GM12878 (cell line): Measurements from ENCODE around the gene PLEKHA6. TPM values are rescaled to one million over a fixed set of nuclear protein-coding genes. Genes with fewer than 3 reads are reported as not detected.

Source experiments
- ATAC-seq: fragments of 200-7000 bp; cut with Tn5 transposase; 3 replicates; pipeline ENCODE4 v1.9.1; 2020; ENCODE audit warnings: mild to moderate bottlenecking, moderate library complexity
- BruUV-seq: library from RNA; stranded (reverse); fragments of 400-500 nt; replicated peaks from 2 replicates; lab custom pipeline; 2021; lab: Mats Ljungman, UMichigan
- CTCF ChIA-PET: fragments of 300-600 bp; sonication (Branson Sonifier 250); formaldehyde crosslinking; extraction: SDS; loops from one replicate; lab custom pipeline; 2021; ENCODE audit warnings: inconsistent platforms; lab: Yijun Ruan, JAX
- POLR2A ChIA-PET: fragments of 350-600 bp; formaldehyde crosslinking; extraction: SDS; loops from one replicate; lab custom pipeline; 2021; ENCODE audit warnings: inconsistent platforms; lab: Charles Lee
- RAD21 ChIA-PET: fragments of 300-600 bp; sonication (Branson Sonifier 250); formaldehyde crosslinking; loops from one replicate; lab custom pipeline; 2023; ENCODE audit warnings: antibody characterized with exemption; ENCODE audit not compliant: unreplicated experiment; lab: Charles Lee
- SMC1A ChIA-PET: fragments of 300-600 bp; sonication (Branson Sonifier 250); formaldehyde crosslinking; loops from one replicate; lab custom pipeline; 2023; ENCODE audit not compliant: unreplicated experiment, uncharacterized antibody; lab: Charles Lee
- DNase-seq: peaks from one replicate; pipeline ENCODE4 v3.0.0-alpha.2; 2011; ENCODE audit warnings: low read depth, low spot score
- FAIRE-seq: peaks from 3 replicates; lab custom pipeline; 2011; peaks lifted over from hg19 to GRCh38; lab: Jason Lieb, UNC
- H2AFZ ChIP-seq: 2 replicates; pipeline ENCODE4 v1.6.0; 2011; ENCODE audit warnings: low read depth, low read length, control low read depth; ENCODE audit not compliant: control insufficient read depth
- H3K27ac ChIP-seq: 2 replicates; pipeline ENCODE4 v1.5.1; 2011; ENCODE audit warnings: control low read depth; ENCODE audit not compliant: control insufficient read depth, insufficient read depth
- H3K27me3 ChIP-seq, 2 experiments: replicated peaks in 1 of 2; 2 replicates each; pipeline versions ENCODE4 v1.6.0 to v1.6.1; 2011; ENCODE audit warnings: low read length in 1 of 2; ENCODE audit not compliant: control insufficient read depth in 2 of 2, insufficient read depth in 2 of 2
- H3K36me3 ChIP-seq, 2 experiments: 2 replicates each; pipeline ENCODE4 v1.5.1; 2011; ENCODE audit warnings: low read length in 1 of 2; ENCODE audit not compliant: control insufficient read depth in 2 of 2, insufficient read depth in 2 of 2
- H3K4me1 ChIP-seq: 2 replicates; pipeline ENCODE4 v1.6.1; 2011; ENCODE audit warnings: mild to moderate bottlenecking, low read length, moderate library complexity, mixed read lengths; ENCODE audit not compliant: control insufficient read depth, insufficient read depth
- H3K4me2 ChIP-seq: 2 replicates; pipeline ENCODE4 v1.6.0; 2011; ENCODE audit warnings: control low read depth; ENCODE audit not compliant: control insufficient read depth, insufficient read depth
- H3K4me3 ChIP-seq: fragments of 200-600 bp; sonication (generic); 2 replicates; pipeline ENCODE4 v1.5.1; 2016
- H3K79me2 ChIP-seq: 2 replicates; pipeline ENCODE4 v1.6.0; 2011; ENCODE audit warnings: low read length; ENCODE audit not compliant: control insufficient read depth, insufficient read depth
- H3K9ac ChIP-seq: 2 replicates; pipeline ENCODE4 v1.8.0; 2011; ENCODE audit warnings: low read length, control low read depth, mixed read lengths; ENCODE audit not compliant: control insufficient read depth, insufficient read depth
- H3K9me3 ChIP-seq: replicated peaks from 3 replicates; pipeline ENCODE4 v1.5.1; 2011; ENCODE audit warnings: mild to moderate bottlenecking, low read length; ENCODE audit not compliant: control insufficient read depth, insufficient read depth
- H4K20me1 ChIP-seq: 2 replicates; pipeline ENCODE4 v1.6.0; 2011; ENCODE audit not compliant: control insufficient read depth, insufficient read depth
- CEBPB ChIP-seq, 2 experiments: fragments of 150-350 bp in 1 of 2; IDR thresholded peaks; 2 replicates each; pipeline ENCODE4 v1.6.1; 2012 to 2014; ENCODE audit warnings: low read depth in 2 of 2, low read length in 2 of 2, borderline replicate concordance in 1 of 2, inconsistent platforms in 1 of 2
- CHD1 ChIP-seq: IDR thresholded peaks from 2 replicates; pipeline ENCODE4 v1.6.1; 2012; ENCODE audit warnings: low read depth, low read length, improper control_type of control experiment
- GABPA ChIP-seq: IDR thresholded peaks from 2 replicates; pipeline ENCODE4 v1.6.1; 2014; ENCODE audit warnings: antibody characterized with exemption, low read depth, mild to moderate bottlenecking, inconsistent platforms
- KDM1A ChIP-seq: fragments of 200-600 bp; sonication (generic); IDR thresholded peaks from 2 replicates; pipeline ENCODE4 v1.6.1; 2016; ENCODE audit warnings: borderline replicate concordance
- RELB ChIP-seq: fragments of 450-650 bp; IDR thresholded peaks from 2 replicates; pipeline ENCODE4 v1.6.1; 2017; ENCODE audit warnings: low read depth, mild to moderate bottlenecking, moderate library complexity
- TAF1 ChIP-seq: IDR thresholded peaks from 2 replicates; pipeline ENCODE4 v1.6.1; 2011; ENCODE audit warnings: mild to moderate bottlenecking, low read depth, low read length, borderline replicate concordance
- WGBS: methylation state at CpG from one replicate; pipeline ENCODE4 v1.1.6; 2016; ENCODE audit warnings: low lambda C conversion rate; ENCODE audit not compliant: insufficient replicate concordance, insufficient coverage; ENCODE audit errors: missing lambda C conversion rate; 5-methylcytosine and 5-hydroxymethylcytosine counted together
- in situ Hi-C: fragments of 300-500 bp; cut with MboI; formaldehyde crosslinking; loops from 9 replicates; pipeline ENCODE4 v1.14.3; 2018; ENCODE audit warnings: mixed read lengths
- intact Hi-C: fragments of 100-400 bp; cut with micrococcal nuclease; formaldehyde crosslinking; loops from one replicate; pipeline ENCODE4 v1.14.2; 2022; ENCODE audit not compliant: unreplicated experiment
- polyA plus RNA-seq, 11 experiments: library from polyadenylated mRNA; depleted of rRNA in 4 of 11; unstranded in 6 of 11; stranded (reverse) in 5 of 11; fragments of >200 nt; fragmentation: Nextera tagmentation in 4 of 11; fragmentation: Illumina TruSeq in 1 of 11; extraction: Ambion mirVana in 4 of 11; extraction: Trizol in 1 of 11; gene quantifications; 1 replicate in 1 of 11; 2 replicates in 10 of 11; pipeline versions ENCODE4 v1.2.1 to v1.2.3, GENCODE V29; 2011 to 2016; ENCODE audit warnings: inconsistent platforms in 2 of 11, missing spikeins in 2 of 11, low read depth in 1 of 11
- total RNA-seq, 4 experiments: library from RNA; depleted of rRNA in 3 of 4; stranded (reverse); fragments of >200 nt in 3 of 4; fragmentation: Illumina TruSeq in 1 of 4; extraction: Trizol in 1 of 4; gene quantifications; 2 replicates each; pipeline versions ENCODE4 v1.2.1 to v1.2.3, GENCODE V29; 2013 to 2021

Gene PLEKHA6
- total and polyA plus RNA-seq, 10 of the 15 experiments (the other 5 are each of a cell fraction or from before 2014, with no cell fraction given): 0.04 to 0.81 (median 0.19) TPM; not detected in 4

DNA sequence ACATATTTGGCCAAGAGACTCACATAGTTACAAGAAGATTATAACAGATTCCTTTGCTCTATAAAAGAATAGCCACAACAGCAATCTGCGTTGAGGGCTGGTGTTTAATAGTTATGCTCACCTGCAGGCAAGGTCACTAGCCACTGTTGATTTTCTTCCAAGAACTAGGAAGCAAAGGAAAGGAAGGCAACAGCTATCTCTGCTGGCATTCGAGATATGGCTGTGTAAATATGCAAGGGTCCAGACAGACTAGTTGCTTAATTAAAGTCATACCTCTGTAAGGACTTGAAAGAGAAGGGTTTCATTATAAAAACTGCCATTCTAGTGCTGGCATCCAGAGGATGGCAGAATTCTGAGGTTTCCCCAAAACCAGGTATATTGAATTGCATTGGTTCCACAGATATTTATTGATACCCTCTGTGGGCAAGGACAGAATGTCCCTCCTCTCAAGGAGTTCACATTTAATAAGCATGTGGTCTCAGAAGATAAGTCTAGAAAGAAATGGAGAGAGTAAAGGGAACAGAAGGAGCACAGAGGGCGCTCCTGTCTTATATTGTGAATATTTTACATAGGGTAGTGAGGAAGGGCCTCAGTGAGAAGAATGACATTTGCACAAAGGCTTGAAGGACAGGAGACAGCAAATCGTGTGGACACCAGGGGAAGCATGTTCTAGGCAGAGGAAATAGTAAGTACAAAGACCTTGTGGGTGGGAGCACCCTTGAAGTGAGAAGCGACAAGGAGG, 23.6 kb upstream of the PLEKHA6 start:
- in situ Hi-C loops: no loop called here
- POLR2A ChIA-PET: interaction anchor here (1.4 to 1.9 kb wide), 2 partner anchors 13 to 25 kb away, joined by 6 to 8 read pairs; no protein-coding TSS in a partner anchor
- no peak overlapping the region for H3K4me2 ChIP-seq
- peaks cover 6% of the 10 kb centered on the region for H3K4me1 ChIP-seq
- no peaks in the 10 kb centered on the region; a peak in 2 of 4 replicates for H3K27me3 ChIP-seq
- no peaks in the 10 kb centered on the region for H4K20me1 ChIP-seq
- H3K4me3 ChIP-seq: no peak overlapping the region
- no peak overlapping the region for H3K27ac ChIP-seq
- SMC1A ChIA-PET: interaction anchor here (1.1 to 6.7 kb wide), 7 partner anchors 13 to 109 kb away, joined by 3 to 109 read pairs (median 9); no protein-coding TSS in a partner anchor
- TF ChIP-seq TAF1 (no peak), CEBPB (IDR thresholded peaks at IDR 0.05; ENCODE audit: borderline replicate concordance in 1 of 2, low read depth in 2 of 2, low read length in 2 of 2) (no peak), KDM1A (no peak), GABPA (no peak), CHD1 (no peak), RELB (no peak)
- RAD21 ChIA-PET: interaction anchor here (1.1 to 11.4 kb wide), 5 partner anchors 8 to 27 kb away, joined by 3 to 133 read pairs (median 7); no protein-coding TSS in a partner anchor
- intact Hi-C loops: no loop called here
- H3K79me2 ChIP-seq: no peaks in the 10 kb centered on the region
- no peak for FAIRE-seq
- BruUV-seq: no TSS peak
- no peak for DNase-seq
- H3K9me3 ChIP-seq: no peaks in the 10 kb centered on the region
- 21% methylated on average over 5 of the region's 5 CpGs for WGBS
- H3K9ac ChIP-seq: no peak overlapping the region
- H3K36me3 ChIP-seq: no peaks in the 10 kb centered on the region
- ATAC-seq: no peak
- CTCF ChIA-PET: interaction anchor here (0.9 to 17.7 kb wide), 6 partner anchors 13 to 408 kb away, joined by 3 to 297 read pairs (median 5); partner anchors contain the start of gene PLEKHA6
- H2AFZ ChIP-seq: no peak overlapping the region
